GM23338 (cell line): Measurements from ENCODE around the gene CSNK1A1. TPM values are rescaled to one million over a fixed set of nuclear protein-coding genes. Genes with fewer than 3 reads are reported as not detected.

ENCODE experiments used
- ATAC-seq: fragments of 200-7000 bp; cut with Tn5 transposase; 3 replicates; pipeline ENCODE4 v1.9.1; 2020
- DNase-seq: peaks from one replicate; pipeline ENCODE4 v3.0.0-alpha.2; 2015; ENCODE audit warnings: low spot score
- H2AFZ ChIP-seq: fragments of 200-600 bp; sonication (generic); 2 replicates; pipeline ENCODE4 v1.8.0; 2016; ENCODE audit warnings: antibody characterized with exemption, mild to moderate bottlenecking, moderate library complexity
- H3F3A ChIP-seq: fragments of 200-600 bp; sonication (generic); replicated peaks from 2 replicates; pipeline ENCODE4 v1.8.0; 2017; ENCODE audit warnings: antibody characterized with exemption, mixed run types, low read depth
- H3K27ac ChIP-seq: fragments of 200-600 bp; sonication (generic); 2 replicates; pipeline ENCODE4 v1.6.1; 2016; ENCODE audit warnings: low read depth
- H3K27me3 ChIP-seq: fragments of 200-600 bp; sonication (generic); 2 replicates; pipeline ENCODE4 v1.8.0; 2016; ENCODE audit warnings: mild to moderate bottlenecking, mixed run types, moderate library complexity; ENCODE audit not compliant: insufficient read depth
- H3K36me3 ChIP-seq: fragments of 200-600 bp; sonication (generic); 2 replicates; pipeline ENCODE4 v1.8.0; 2016; ENCODE audit warnings: mild to moderate bottlenecking; ENCODE audit not compliant: insufficient read depth
- H3K4me1 ChIP-seq: fragments of 200-600 bp; sonication (generic); 2 replicates; pipeline ENCODE4 v1.8.0; 2016; ENCODE audit warnings: mild to moderate bottlenecking, moderate library complexity; ENCODE audit not compliant: insufficient read depth
- H3K4me2 ChIP-seq: fragments of 200-600 bp; sonication (generic); 2 replicates; pipeline ENCODE4 v1.7.1; 2017; ENCODE audit warnings: mixed run types
- H3K4me3 ChIP-seq: fragments of 200-600 bp; sonication (generic); 2 replicates; pipeline ENCODE4 v1.6.1; 2016; ENCODE audit warnings: mixed run types
- H3K79me2 ChIP-seq: fragments of 200-600 bp; sonication (generic); replicated peaks from 2 replicates; pipeline ENCODE4 v1.8.0; 2017; ENCODE audit warnings: mild to moderate bottlenecking; ENCODE audit not compliant: insufficient read depth
- H3K9me2 ChIP-seq: fragments of 200-600 bp; sonication (generic); 2 replicates; pipeline ENCODE4 v1.8.0; 2017; ENCODE audit not compliant: insufficient read depth
- H4K20me1 ChIP-seq: fragments of 200-600 bp; sonication (generic); replicated peaks from 2 replicates; pipeline ENCODE4 v1.8.0; 2017; ENCODE audit warnings: mild to moderate bottlenecking; ENCODE audit not compliant: insufficient read depth
- H3K27ac Mint-ChIP-seq: 2 replicates; pipeline ENCODE4 v1.8.0; 2020; ENCODE audit warnings: inconsistent platforms, mild to moderate bottlenecking, moderate library complexity, mixed read lengths
- H3K27me3 Mint-ChIP-seq: 3 replicates; pipeline ENCODE4 v1.8.0; 2022; ENCODE audit warnings: low read depth, mild to moderate bottlenecking, moderate library complexity, mixed read lengths, inconsistent platforms; ENCODE audit not compliant: insufficient read depth, poor library complexity
- H3K36me3 Mint-ChIP-seq: 3 replicates; pipeline ENCODE4 v1.8.0; 2021; ENCODE audit warnings: low read depth, mild to moderate bottlenecking, inconsistent platforms, moderate library complexity, mixed read lengths
- H3K4me1 Mint-ChIP-seq: 3 replicates; pipeline ENCODE4 v1.8.0; 2020; ENCODE audit warnings: mild to moderate bottlenecking, inconsistent platforms, mixed read lengths
- H3K4me3 Mint-ChIP-seq: 3 replicates; pipeline ENCODE4 v1.8.0; 2021; ENCODE audit warnings: moderate library complexity, mild to moderate bottlenecking, inconsistent platforms, mixed read lengths
- H3K9me3 Mint-ChIP-seq: 3 replicates; pipeline ENCODE4 v1.8.0; 2020; ENCODE audit warnings: moderate library complexity, mild to moderate bottlenecking, inconsistent platforms, mixed read lengths
- CREB1 ChIP-seq: fragments of 250-450 bp; sonication (Bioruptor Pico); IDR thresholded peaks from 2 replicates; pipeline ENCODE4 v1.5.0; 2020; ENCODE audit warnings: low read depth, mild to moderate bottlenecking, moderate library complexity
- CTCF ChIP-seq, 2 experiments: fragments of 200-600 bp in 1 of 2; sonication (generic) in 1 of 2; conservative IDR thresholded peaks; 2 replicates each; pipeline versions ENCODE4 v1.5.1 to v1.6.1; 2016 to 2017; ENCODE audit warnings: antibody characterized with exemption in 2 of 2, low read depth in 2 of 2, mild to moderate bottlenecking in 2 of 2, moderate library complexity in 1 of 2
- ETS1 ChIP-seq: IDR thresholded peaks from 2 replicates; pipeline ENCODE4 v1.6.1; 2016; ENCODE audit warnings: antibody characterized with exemption
- EZH2 ChIP-seq: fragments of 200-600 bp; sonication (generic); IDR thresholded peaks from one replicate; pipeline ENCODE4 v1.8.0; 2017; ENCODE audit warnings: antibody characterized with exemption, mild to moderate bottlenecking, low read depth; ENCODE audit not compliant: unreplicated experiment
- EZH2phosphoT487 ChIP-seq: fragments of 200-600 bp; sonication (generic); IDR thresholded peaks from one replicate; pipeline ENCODE4 v1.8.1; 2018; ENCODE audit warnings: antibody characterized with exemption; ENCODE audit not compliant: unreplicated experiment
- JUNB ChIP-seq: IDR thresholded peaks from one replicate; pipeline ENCODE4 v1.6.1; 2016; ENCODE audit warnings: antibody characterized with exemption; ENCODE audit not compliant: unreplicated experiment
- NANOG ChIP-seq: IDR thresholded peaks from 2 replicates; pipeline ENCODE4 v1.6.1; 2016; ENCODE audit warnings: antibody characterized with exemption, borderline replicate concordance
- POLR2AphosphoS5 ChIP-seq: IDR thresholded peaks from 2 replicates; pipeline ENCODE4 v1.6.1; 2016; ENCODE audit warnings: antibody characterized with exemption, low read depth
- REST ChIP-seq: IDR thresholded peaks from one replicate; pipeline ENCODE4 v1.6.1; 2018; ENCODE audit warnings: antibody characterized with exemption; ENCODE audit not compliant: unreplicated experiment
- ZNF114 ChIP-seq: fragments of 250-450 bp; sonication (Bioruptor Pico); IDR thresholded peaks from 2 replicates; pipeline ENCODE4 v1.5.0; 2020; ENCODE audit warnings: mild to moderate bottlenecking, moderate library complexity
- ZNF331 ChIP-seq: fragments of 250-450 bp; sonication (Bioruptor Pico); IDR thresholded peaks from 2 replicates; pipeline ENCODE4 v1.5.0; 2020; ENCODE audit warnings: low read depth, mild to moderate bottlenecking, moderate library complexity
- ZNF462 ChIP-seq: fragments of 250-450 bp; sonication (Bioruptor Pico); IDR thresholded peaks from 2 replicates; pipeline ENCODE4 v1.5.0; 2020; ENCODE audit warnings: mild to moderate bottlenecking, moderate library complexity
- polyA plus RNA-seq: library from polyadenylated mRNA; unstranded; fragments of >200 nt; fragmentation: Nextera tagmentation; extraction: Ambion mirVana; gene quantifications from 2 replicates; pipeline ENCODE4 v1.2.1, GENCODE V29; 2016
- total RNA-seq: library from RNA; depleted of rRNA; stranded (reverse); fragments of >200 nt; shearing (Covaris generic); gene quantifications from 2 replicates; pipeline ENCODE4 v1.2.3, GENCODE V29; 2014

The CSNK1A1 gene
- total and polyA plus RNA-seq, 2 experiments from 2014 or later, result 110 to 233 TPM

- no peak for TF ChIP-seq ETS1
- TF ChIP-seq JUNB, result no peak
Observed at GRCh38 chr5:149532413-149532812, 18.8 kb downstream of the CSNK1A1 start (continued).

- peaks cover under 1% of the 10 kb centered on the region for H3K27me3 Mint-ChIP-seq
- ATAC-seq (no peak), DNase-seq (no peak)
- no peak overlapping the region for H3K4me3 Mint-ChIP-seq
- Histone ChIP-seq H3K27ac (no peak overlapping the region; the same call in 1 of the 2 replicates), H3K27me3 (no peaks in the 10 kb centered on the region), H3K9me2 (no peaks in the 10 kb centered on the region), H3K4me2 (no peak overlapping the region), H4K20me1 (peaks cover 88% of the 10 kb centered on the region), H3K36me3 (no peaks in the 10 kb centered on the region), H3K79me2 (peaks cover 100% of the 10 kb centered on the region), H3F3A (no peaks in the 10 kb centered on the region), H2AFZ (no peak overlapping the region), H3K4me3 (no peak overlapping the region), H3K4me1 (peaks cover 47% of the 10 kb centered on the region)
- peaks cover 47% of the 10 kb centered on the region for H3K4me1 Mint-ChIP-seq
- no peak overlapping the region for H3K27ac Mint-ChIP-seq
- H3K36me3 Mint-ChIP-seq, result peaks cover 7% of the 10 kb centered on the region; the same call in 2 of the 3 replicates
- no peaks in the 10 kb centered on the region for H3K9me3 Mint-ChIP-seq
- TF ChIP-seq ETS1 (no peak), ZNF462 (CRISPR knock-in tag) (no peak), POLR2AphosphoS5 (no peak), CREB1 (CRISPR knock-in tag) (no peak), NANOG (no peak), EZH2phosphoT487 (no peak), ZNF331 (no peak), REST (no peak), ZNF114 (CRISPR knock-in tag) (no peak), CTCF (conservative IDR thresholded peaks at IDR 0.05; ENCODE audit: low read depth in 2 of 2) (no peak), JUNB (no peak), EZH2 (no peak)
Observed at GRCh38 chr5:149529463-149529862, 21.8 kb downstream of the CSNK1A1 start.
